Hematopoietic multipotent progenitor cell treated with erythropoietin and hydrocortisone succinate and interleukin-3 and kit ligand, for 4 days (in vitro differentiated cells): Measurements from ENCODE around the gene HFE.
A peak's percentile ranks its signal among the peaks of the same experiment; 100 is the strongest.
"Not testable (repeated sequence)": the region's sequence is repeated elsewhere in the genome, so short reads cannot be mapped to it uniquely, and the experiment has no call there.

Source experiments
- DNase-seq: peaks from one replicate; pipeline ENCODE4 v3.0.0-alpha.2; 2015

Gene HFE

GRCh38 chr6:26064619-26065257 lies 22.5 kb upstream of the HFE start:
- DNase-seq = peak; percentile 85

- DNase-seq = peak; percentile 96
These were observed 21.3 kb upstream of the HFE start for GRCh38 chr6:26065952-26066380.

DNA sequence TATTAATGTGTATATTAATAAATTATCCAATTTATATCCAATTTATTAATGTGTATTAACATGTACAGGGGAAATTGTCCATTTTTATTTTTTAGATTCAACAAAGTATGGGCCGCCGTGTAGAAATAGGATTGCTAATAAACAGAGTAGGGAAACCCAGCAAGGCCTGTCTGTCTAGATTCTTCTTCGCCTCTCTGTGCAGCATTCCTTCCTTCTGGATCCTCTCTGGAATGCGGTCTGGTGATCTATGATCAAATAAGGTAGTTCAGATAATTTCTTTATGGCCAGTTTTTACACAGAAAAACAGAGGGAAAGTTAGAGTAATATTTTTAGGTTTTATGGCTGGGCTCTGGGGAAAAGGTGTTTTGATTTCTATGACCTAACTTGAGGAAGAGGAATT lies 19.9 kb upstream of the HFE start:
- DNase-seq = no peak

DNA sequence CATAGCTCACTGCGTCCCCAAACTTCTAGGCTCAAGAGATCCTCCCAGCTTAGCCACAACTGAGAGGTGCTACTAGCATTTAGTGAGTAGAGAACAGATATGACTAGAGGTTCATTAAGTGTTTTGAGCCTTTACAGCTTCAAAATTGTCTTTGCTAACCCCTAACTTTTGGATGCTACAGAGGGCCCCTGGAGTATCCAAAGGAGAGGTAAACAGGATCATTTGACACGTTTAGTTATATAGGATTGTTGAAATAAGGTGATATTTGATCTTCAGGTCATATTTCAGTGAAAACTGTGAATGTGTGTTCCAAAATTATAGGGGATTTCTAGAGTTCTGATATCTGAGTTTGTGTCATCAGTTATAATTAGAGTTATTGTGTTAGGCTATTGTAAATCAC lies 19.2 kb upstream of the HFE start:
- DNase-seq = no peak

- DNase-seq = peak; percentile 58
These were observed 16.1 kb upstream of the HFE start for GRCh38 chr6:26071135-26071534.

DNA sequence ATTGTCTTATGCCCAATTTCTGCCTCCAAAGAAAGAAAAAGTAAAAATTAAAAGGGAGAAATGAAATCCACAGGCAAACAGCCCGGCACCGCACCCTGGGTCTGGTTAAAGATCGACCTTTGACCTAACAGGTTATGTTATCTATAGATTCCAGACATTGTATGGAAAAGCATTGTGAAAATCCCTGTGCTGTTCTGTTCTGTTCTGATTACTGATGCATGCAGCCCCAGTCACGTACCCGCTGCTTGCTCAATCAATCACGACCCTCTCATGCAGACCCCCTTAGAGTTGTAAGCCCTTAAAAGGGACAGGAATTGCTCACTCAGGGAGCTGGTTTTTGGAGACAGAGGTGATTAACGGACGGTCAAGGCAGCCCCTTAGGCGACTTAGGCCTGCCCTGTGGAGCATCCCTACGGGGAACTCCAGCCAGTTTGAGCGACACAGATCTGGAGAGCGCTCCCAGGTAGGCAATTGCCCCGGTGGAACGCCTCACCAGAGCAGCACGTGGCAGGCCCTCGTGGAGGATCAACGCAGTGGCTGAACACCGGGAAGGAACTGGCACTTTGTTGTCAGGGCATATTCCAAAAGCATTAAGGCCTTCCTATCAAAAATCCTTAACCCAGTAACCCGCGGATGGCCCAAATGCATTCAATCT lies 12.0 kb upstream of the HFE start:
- no peak for DNase-seq

- peak; percentile 41 for DNase-seq
These were observed 9.2 kb upstream of the HFE start for GRCh38 chr6:26078066-26078465.

- DNase-seq = not testable (repeated sequence)
These were observed 6.1 kb upstream of the HFE start for GRCh38 chr6:26081096-26081495.

- no peak for DNase-seq
These were observed 1.0 kb upstream of the HFE start for GRCh38 chr6:26086211-26086610.

DNA sequence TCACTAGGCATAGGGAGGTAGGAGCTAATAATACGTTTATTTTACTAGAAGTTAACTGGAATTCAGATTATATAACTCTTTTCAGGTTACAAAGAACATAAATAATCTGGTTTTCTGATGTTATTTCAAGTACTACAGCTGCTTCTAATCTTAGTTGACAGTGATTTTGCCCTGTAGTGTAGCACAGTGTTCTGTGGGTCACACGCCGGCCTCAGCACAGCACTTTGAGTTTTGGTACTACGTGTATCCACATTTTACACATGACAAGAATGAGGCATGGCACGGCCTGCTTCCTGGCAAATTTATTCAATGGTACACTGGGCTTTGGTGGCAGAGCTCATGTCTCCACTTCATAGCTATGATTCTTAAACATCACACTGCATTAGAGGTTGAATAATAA lies 1.1 kb downstream of the HFE start:
- DNase-seq = no peak

GRCh38 chr6:26089272-26089671 lies 2.0 kb downstream of the HFE start:
- DNase-seq = no peak

- no peak for DNase-seq
These were observed 5.2 kb downstream of the HFE start for GRCh38 chr6:26092443-26092842.

DNA sequence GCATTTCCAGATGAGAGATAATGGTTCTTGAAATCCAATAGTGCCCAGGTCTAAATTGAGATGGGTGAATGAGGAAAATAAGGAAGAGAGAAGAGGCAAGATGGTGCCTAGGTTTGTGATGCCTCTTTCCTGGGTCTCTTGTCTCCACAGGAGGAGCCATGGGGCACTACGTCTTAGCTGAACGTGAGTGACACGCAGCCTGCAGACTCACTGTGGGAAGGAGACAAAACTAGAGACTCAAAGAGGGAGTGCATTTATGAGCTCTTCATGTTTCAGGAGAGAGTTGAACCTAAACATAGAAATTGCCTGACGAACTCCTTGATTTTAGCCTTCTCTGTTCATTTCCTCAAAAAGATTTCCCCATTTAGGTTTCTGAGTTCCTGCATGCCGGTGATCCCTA lies 6.8 kb downstream of the HFE start:
- no peak for DNase-seq

DNA sequence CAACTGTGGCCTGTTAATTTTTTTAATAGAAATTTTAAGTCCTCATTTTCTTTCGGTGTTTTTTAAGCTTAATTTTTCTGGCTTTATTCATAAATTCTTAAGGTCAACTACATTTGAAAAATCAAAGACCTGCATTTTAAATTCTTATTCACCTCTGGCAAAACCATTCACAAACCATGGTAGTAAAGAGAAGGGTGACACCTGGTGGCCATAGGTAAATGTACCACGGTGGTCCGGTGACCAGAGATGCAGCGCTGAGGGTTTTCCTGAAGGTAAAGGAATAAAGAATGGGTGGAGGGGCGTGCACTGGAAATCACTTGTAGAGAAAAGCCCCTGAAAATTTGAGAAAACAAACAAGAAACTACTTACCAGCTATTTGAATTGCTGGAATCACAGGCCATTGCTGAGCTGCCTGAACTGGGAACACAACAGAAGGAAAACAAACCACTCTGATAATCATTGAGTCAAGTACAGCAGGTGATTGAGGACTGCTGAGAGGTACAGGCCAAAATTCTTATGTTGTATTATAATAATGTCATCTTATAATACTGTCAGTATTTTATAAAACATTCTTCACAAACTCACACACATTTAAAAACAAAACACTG lies 10.1 kb downstream of the HFE start:
- DNase-seq = peak; percentile 87

GRCh38 chr6:26103141-26103769 lies 16.0 kb downstream of the HFE start:
- no peak for DNase-seq

DNA sequence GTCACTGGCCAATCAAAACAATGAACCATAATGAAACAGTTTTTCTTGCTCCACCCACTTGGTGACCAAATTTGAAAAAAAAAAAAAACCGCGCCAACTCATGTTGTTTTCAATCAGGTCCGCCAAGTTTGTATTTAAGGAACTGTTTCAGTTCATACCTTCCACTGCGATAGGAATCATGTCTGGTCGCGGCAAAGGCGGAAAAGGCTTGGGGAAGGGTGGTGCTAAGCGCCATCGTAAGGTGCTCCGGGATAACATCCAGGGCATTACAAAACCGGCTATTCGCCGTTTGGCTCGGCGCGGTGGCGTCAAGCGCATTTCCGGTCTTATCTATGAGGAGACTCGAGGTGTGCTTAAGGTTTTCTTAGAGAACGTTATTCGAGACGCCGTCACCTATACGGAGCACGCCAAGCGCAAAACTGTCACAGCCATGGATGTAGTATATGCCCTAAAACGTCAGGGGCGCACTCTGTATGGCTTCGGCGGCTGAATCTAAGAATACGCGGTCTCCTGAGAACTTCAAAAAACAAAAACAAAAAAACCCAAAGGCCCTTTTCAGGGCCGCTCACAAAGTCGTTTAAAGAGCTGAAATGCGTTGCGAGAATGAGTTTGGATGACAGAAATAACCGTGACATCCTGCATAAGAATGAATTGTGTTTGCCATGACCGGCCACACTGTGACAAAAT lies 16.7 kb downstream of the HFE start:
- DNase-seq = peak; percentile 98

- DNase-seq = no peak
These were observed 17.4 kb downstream of the HFE start for GRCh38 chr6:26104457-26105108.

- DNase-seq = no peak
These were observed 18.0 kb downstream of the HFE start for GRCh38 chr6:26105109-26105730.

DNA sequence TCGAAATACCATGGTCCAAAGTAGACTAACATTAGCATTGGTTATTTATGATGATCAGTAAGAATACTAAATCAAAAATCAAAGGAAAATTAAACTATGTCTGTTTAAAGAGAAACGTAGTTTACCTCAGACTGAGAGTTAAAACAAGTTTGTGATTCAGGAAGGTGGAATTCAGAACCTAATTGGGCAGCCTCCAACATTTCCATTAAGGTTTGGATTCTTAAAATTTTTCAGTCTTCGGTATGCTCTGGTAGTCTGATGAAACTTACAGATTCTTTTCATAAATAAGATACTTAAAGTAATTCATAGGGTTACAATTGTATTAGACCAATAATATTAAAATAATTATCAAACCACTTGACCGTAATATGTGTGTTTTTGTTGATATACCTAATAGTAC lies 18.6 kb downstream of the HFE start:
- no peak for DNase-seq

DNA sequence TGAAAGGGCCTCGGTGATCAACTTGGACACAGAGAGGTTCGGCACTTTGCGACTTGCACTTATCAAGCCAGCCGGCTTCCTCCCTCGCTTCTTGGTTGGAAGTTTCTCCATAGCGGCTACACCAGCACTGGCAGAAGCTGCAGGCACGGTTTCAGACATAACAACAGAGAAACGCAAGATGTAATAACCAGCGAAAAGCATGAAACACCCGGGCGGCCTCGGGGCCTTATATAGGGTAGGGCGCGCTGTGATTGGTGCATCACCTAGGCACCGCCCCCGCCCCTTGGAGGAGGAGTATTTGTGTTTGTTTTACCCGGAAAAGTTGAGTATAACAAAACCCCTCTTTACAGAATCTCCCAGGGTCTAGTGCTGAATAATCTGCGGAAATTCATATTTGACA lies 20.7 kb downstream of the HFE start:
- DNase-seq = no peak

DNA sequence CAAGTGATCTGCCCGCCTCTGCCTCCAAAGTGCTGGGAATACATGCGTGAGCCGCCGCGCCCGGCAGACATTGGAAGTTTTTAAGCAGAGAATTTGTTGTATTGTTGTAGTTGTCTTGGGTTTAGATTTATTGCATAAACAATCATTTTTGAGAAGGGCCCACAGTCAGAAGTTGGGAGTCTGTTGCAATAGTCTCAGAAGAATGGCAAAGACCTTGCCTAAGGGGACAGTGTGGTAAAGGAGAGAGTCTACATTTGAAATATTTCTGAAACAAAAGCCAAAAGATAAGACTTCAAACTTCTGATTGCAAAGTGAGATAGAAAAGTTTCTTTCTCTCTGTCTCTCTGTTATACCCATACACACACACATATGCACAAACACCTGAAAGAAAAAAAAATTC lies 22.5 kb downstream of the HFE start:
- peak; percentile 60 for DNase-seq

- DNase-seq = no peak
These were observed 26.3 kb downstream of the HFE start for GRCh38 chr6:26113570-26113969.
